NT2/D1 (cell line): ENCODE data around the gene IGFBP4.

Experiments
- SUZ12 ChIP-seq: IDR thresholded peaks from 2 replicates; pipeline ENCODE4 v1.6.1; 2011; ENCODE audit not compliant: insufficient read length, insufficient read depth; ENCODE audit errors: extremely low read depth
- YY1 ChIP-seq: IDR thresholded peaks from 2 replicates; pipeline ENCODE4 v1.6.1; 2011; ENCODE audit not compliant: insufficient read length, insufficient read depth
- ZNF274 ChIP-seq: IDR thresholded peaks from 2 replicates; pipeline ENCODE4 v1.6.1; 2011; ENCODE audit warnings: mild to moderate bottlenecking, low read depth, low read length

DNA sequence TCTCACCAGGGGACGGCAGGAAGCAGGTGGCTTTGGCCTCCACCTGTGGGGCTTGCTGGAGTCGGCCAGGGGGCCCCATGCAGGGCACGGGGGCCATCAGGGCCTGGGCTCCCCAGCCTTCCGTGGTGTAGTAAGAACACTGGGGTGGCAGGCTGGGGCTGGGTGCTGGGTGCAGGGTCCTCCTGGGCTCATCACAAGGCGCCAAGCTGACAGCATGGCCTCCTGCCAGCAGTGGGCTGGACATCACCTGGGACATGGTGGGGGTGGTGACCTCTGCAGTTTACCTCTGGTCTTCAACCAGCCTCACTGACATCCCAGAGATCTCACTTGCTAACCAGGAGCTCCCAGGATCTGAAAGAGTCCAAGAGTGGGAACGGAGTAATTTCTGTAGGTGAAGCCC, 52.9 kb downstream of the IGFBP4 start:
- TF ChIP-seq ZNF274 (no peak), YY1 (no peak), SUZ12 (no peak)
